H9 (cell line): ENCODE data around the gene IQCE. TPM values are rescaled to one million over a fixed set of nuclear protein-coding genes. Genes with fewer than 3 reads are reported as not detected.
A peak's percentile ranks its signal among the peaks of the same experiment; 100 is the strongest.

Experiments
- DNase-seq: peaks from one replicate; pipeline ENCODE4 v3.0.0-alpha.2; 2017
- H2AFZ ChIP-seq: one replicate; pipeline ENCODE4 v1.6.1; 2013; ENCODE audit warnings: mild to moderate bottlenecking, low read length, control low read depth, moderate library complexity
- H2AK5ac ChIP-seq: 2 replicates; pipeline ENCODE4 v1.6.1; 2013; ENCODE audit warnings: low read length, control low read depth, mixed read lengths; ENCODE audit not compliant: insufficient read length
- H2BK120ac ChIP-seq: one replicate; pipeline ENCODE4 v1.6.1; 2013; ENCODE audit warnings: low read depth, mild to moderate bottlenecking, low read length, control low read depth, inconsistent platforms; ENCODE audit not compliant: poor library complexity, severe bottlenecking
- H2BK12ac ChIP-seq: 2 replicates; pipeline ENCODE4 v1.6.1; 2013; ENCODE audit warnings: low read length, control low read depth, mixed read lengths, low read depth; ENCODE audit not compliant: insufficient read length
- H2BK15ac ChIP-seq: 2 replicates; pipeline ENCODE4 v1.6.1; 2013; ENCODE audit warnings: low read depth, low read length, control low read depth
- H2BK20ac ChIP-seq: one replicate; pipeline ENCODE4 v1.6.1; 2013; ENCODE audit warnings: low read depth, mild to moderate bottlenecking, low read length, control low read depth, inconsistent platforms; ENCODE audit not compliant: poor library complexity, severe bottlenecking
- H2BK5ac ChIP-seq: 2 replicates; pipeline ENCODE4 v1.6.1; 2013; ENCODE audit warnings: low read length, control low read depth, mixed read lengths; ENCODE audit not compliant: insufficient read length
- H3K14ac ChIP-seq: 2 replicates; pipeline ENCODE4 v1.6.1; 2013; ENCODE audit warnings: low read length, control low read depth; ENCODE audit not compliant: insufficient read depth
- H3K18ac ChIP-seq: 2 replicates; pipeline ENCODE4 v1.6.1; 2013; ENCODE audit warnings: low read depth, mild to moderate bottlenecking, mixed read lengths, low read length, control low read depth; ENCODE audit not compliant: insufficient read length
- H3K23ac ChIP-seq: 2 replicates; pipeline ENCODE4 v1.6.1; 2013; ENCODE audit warnings: low read length, control low read depth, mixed read lengths, low read depth; ENCODE audit not compliant: insufficient read length
- H3K23me2 ChIP-seq: 2 replicates; pipeline ENCODE4 v1.6.1; 2013; ENCODE audit warnings: low read depth, mild to moderate bottlenecking, mixed read lengths, low read length, control low read depth; ENCODE audit not compliant: insufficient read length, poor library complexity, severe bottlenecking
- H3K27ac ChIP-seq: 2 replicates; pipeline ENCODE4 v1.5.1; 2013; ENCODE audit warnings: low read length, control low read depth, mixed read lengths, low read depth; ENCODE audit not compliant: insufficient read length
- H3K27me3 ChIP-seq: 2 replicates; pipeline ENCODE4 v1.6.1; 2013; ENCODE audit warnings: low read length, control low read depth, inconsistent platforms; ENCODE audit not compliant: insufficient read depth
- H3K4ac ChIP-seq: 2 replicates; pipeline ENCODE4 v1.6.1; 2013; ENCODE audit warnings: low read depth, mild to moderate bottlenecking, control low read depth, inconsistent platforms, low read length, moderate library complexity
- H3K4me1 ChIP-seq: 2 replicates; pipeline ENCODE4 v1.6.1; 2013; ENCODE audit warnings: low read length, control low read depth, inconsistent platforms; ENCODE audit not compliant: insufficient read depth
- H3K4me2 ChIP-seq: 2 replicates; pipeline ENCODE4 v1.6.1; 2013; ENCODE audit warnings: low read length, control low read depth, mixed read lengths; ENCODE audit not compliant: insufficient read length, insufficient read depth
- H3K56ac ChIP-seq: 2 replicates; pipeline ENCODE4 v1.6.1; 2013; ENCODE audit warnings: low read depth, mild to moderate bottlenecking, mixed read lengths, low read length, control low read depth; ENCODE audit not compliant: insufficient read length
- H3K79me1 ChIP-seq: 2 replicates; pipeline ENCODE4 v1.6.1; 2013; ENCODE audit warnings: low read depth, mild to moderate bottlenecking, moderate library complexity, low read length, control low read depth, inconsistent platforms; ENCODE audit not compliant: insufficient read depth, poor library complexity, severe bottlenecking
- H3K79me2 ChIP-seq: 2 replicates; pipeline ENCODE4 v1.6.1; 2013; ENCODE audit warnings: low read length, control low read depth, inconsistent platforms; ENCODE audit not compliant: insufficient read depth
- H3K9ac ChIP-seq: 2 replicates; pipeline ENCODE4 v1.6.1; 2013; ENCODE audit warnings: low read length, control low read depth, mixed read lengths; ENCODE audit not compliant: insufficient read length; ENCODE audit errors: extremely low read depth
- H3K9me3 ChIP-seq: one replicate; pipeline ENCODE4 v1.6.1; 2013; ENCODE audit warnings: low read depth, low read length, inconsistent platforms; ENCODE audit not compliant: control insufficient read depth
- H3T11ph ChIP-seq: one replicate; pipeline ENCODE4 v1.6.1; 2013; ENCODE audit warnings: mild to moderate bottlenecking, low read length, control low read depth, inconsistent platforms
- H4K20me1 ChIP-seq: one replicate; pipeline ENCODE4 v1.6.1; 2013; ENCODE audit not compliant: control insufficient read depth, insufficient read length, insufficient read depth
- H4K5ac ChIP-seq: 2 replicates; pipeline ENCODE4 v1.6.1; 2013; ENCODE audit warnings: low read depth, mild to moderate bottlenecking, mixed read lengths, low read length, control low read depth; ENCODE audit not compliant: insufficient read length
- H4K8ac ChIP-seq: replicated peaks from 2 replicates; pipeline ENCODE4 v1.6.1; 2013; ENCODE audit warnings: low read length, control low read depth, mixed read lengths, low read depth; ENCODE audit not compliant: insufficient read length
- H4K91ac ChIP-seq: 2 replicates; pipeline ENCODE4 v1.6.1; 2013; ENCODE audit warnings: low read depth, mild to moderate bottlenecking, moderate library complexity, mixed read lengths, low read length, control low read depth; ENCODE audit not compliant: insufficient read length
- H3K27ac Mint-ChIP-seq, 3 experiments: 2 replicates in 2 of 3; 3 replicates in 1 of 3; pipeline ENCODE4 v1.8.0; 2020 to 2021; ENCODE audit warnings: mixed read lengths in 3 of 3, mild to moderate bottlenecking in 1 of 3, moderate library complexity in 1 of 3
- H3K27me3 Mint-ChIP-seq: 2 replicates; pipeline ENCODE4 v1.8.0; 2021; ENCODE audit warnings: low read depth, mild to moderate bottlenecking, moderate library complexity, mixed read lengths
- H3K36me3 Mint-ChIP-seq, 3 experiments: 2 replicates in 2 of 3; 3 replicates in 1 of 3; pipeline ENCODE4 v1.8.0; 2020 to 2021; ENCODE audit warnings: low read depth in 3 of 3, mixed read lengths in 3 of 3; ENCODE audit not compliant: insufficient read depth in 1 of 3
- H3K4me1 Mint-ChIP-seq, 2 experiments: 2 replicates each; pipeline ENCODE4 v1.8.0; 2020; ENCODE audit warnings: mixed read lengths in 2 of 2
- H3K4me3 Mint-ChIP-seq, 2 experiments: 2 replicates in 1 of 2; 3 replicates in 1 of 2; pipeline ENCODE4 v1.8.0; 2020 to 2021; ENCODE audit warnings: mild to moderate bottlenecking in 2 of 2, mixed read lengths in 2 of 2, moderate library complexity in 1 of 2
- H3K9me3 Mint-ChIP-seq, 2 experiments: 2 replicates in 1 of 2; 3 replicates in 1 of 2; pipeline ENCODE4 v1.8.0; 2020; ENCODE audit warnings: mild to moderate bottlenecking in 2 of 2, mixed read lengths in 2 of 2, moderate library complexity in 1 of 2
- WGBS: extraction: QIAGEN DNeasy Blood & Tissue Kit; methylation state at CpG from one replicate; pipeline ENCODE4 v1.1.7; 2013; ENCODE audit warnings: missing lambda C conversion rate, low lambda C conversion rate, mixed read lengths; ENCODE audit not compliant: insufficient read length; ENCODE audit errors: extremely low coverage; 5-methylcytosine and 5-hydroxymethylcytosine counted together
- total RNA-seq: library from RNA; stranded (reverse); gene quantifications from 2 replicates; pipeline ENCODE4 v1.2.1, GENCODE V29; 2021
- TF ChIP-seq, protein P1 (sequence below): fragments of 200-600 bp; sonication (generic); conservative IDR thresholded peaks from 3 replicates; pipeline ENCODE4 v1.8.0; 2021; ENCODE audit warnings: antibody characterized with exemption, mild to moderate bottlenecking

The IQCE gene
- total RNA-seq, 1 experiment from 2014 or later, result 7.0 TPM

DNA sequence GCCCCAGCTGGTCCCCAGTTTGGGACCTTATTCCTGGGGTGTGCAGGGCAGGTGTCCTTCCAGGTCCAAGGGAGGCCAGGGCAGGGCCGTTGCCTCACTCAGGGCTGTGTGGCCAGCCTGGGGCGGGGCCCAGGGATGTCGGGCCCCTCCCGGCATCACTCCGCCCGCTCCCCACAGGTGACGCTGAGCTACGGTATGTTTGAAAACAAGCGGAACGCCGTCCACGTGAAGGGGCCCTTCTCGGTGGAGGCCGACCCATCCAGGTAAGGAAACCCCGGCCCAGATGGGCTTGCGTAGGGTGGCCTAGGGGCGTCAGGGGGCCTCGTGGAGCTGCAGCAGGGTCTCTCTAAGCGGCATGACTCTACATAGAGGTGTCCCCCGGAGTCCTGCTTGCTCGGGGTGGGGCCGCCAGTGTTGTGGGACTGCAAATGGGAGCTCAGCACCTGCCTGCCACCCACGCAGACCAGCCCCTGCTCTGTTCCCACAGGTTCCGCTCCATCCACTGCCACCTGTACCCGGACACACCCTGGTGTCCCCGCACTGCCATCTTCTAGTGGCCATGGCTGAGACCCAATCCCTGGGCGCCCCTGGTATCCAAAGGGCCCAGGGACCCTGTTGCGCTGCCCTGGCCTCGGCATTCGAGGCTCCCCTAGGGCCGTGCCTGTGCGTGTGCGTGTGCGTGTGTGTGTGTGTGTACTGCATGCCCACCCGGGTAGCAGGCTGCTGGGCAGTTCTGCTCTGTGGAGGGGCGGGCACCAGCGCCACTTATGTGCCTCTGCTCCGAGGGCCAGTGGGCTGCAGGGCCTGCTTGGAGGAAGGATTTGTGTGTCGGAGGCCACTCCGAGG lies 31.9 kb upstream of the IQCE start:
- H3K4me2 ChIP-seq, result no peak overlapping the region

More for the DNA sequence above, 31.9 kb upstream of the IQCE start:
- H2AK5ac ChIP-seq, result no peak overlapping the region
- no peak overlapping the region for H3K14ac ChIP-seq
- H3K9ac ChIP-seq, result no peak overlapping the region
- no peak overlapping the region for H2AFZ ChIP-seq
- Mint-ChIP-seq H3K9me3 (no peaks in the 10 kb centered on the region), H3K36me3 (peaks cover 0 to 30% (median 28%) of the 10 kb centered on the region in 3 experiments; a peak in 6 of 7 replicates), H3K4me3 (no peak overlapping the region), H3K27ac (peak overlapping the region in 2 of 3 experiments; percentile 34 to 91; a peak in 2 of 7 replicates), H3K4me1 (peaks cover 38 to 49% of the 10 kb centered on the region in 2 experiments), H3K27me3 (no peaks in the 10 kb centered on the region)
- H2BK120ac ChIP-seq, result no peak overlapping the region
- no peak overlapping the region for H2BK15ac ChIP-seq
- no peak overlapping the region for H3K23ac ChIP-seq
- TF ChIP-seq, protein P1, sequence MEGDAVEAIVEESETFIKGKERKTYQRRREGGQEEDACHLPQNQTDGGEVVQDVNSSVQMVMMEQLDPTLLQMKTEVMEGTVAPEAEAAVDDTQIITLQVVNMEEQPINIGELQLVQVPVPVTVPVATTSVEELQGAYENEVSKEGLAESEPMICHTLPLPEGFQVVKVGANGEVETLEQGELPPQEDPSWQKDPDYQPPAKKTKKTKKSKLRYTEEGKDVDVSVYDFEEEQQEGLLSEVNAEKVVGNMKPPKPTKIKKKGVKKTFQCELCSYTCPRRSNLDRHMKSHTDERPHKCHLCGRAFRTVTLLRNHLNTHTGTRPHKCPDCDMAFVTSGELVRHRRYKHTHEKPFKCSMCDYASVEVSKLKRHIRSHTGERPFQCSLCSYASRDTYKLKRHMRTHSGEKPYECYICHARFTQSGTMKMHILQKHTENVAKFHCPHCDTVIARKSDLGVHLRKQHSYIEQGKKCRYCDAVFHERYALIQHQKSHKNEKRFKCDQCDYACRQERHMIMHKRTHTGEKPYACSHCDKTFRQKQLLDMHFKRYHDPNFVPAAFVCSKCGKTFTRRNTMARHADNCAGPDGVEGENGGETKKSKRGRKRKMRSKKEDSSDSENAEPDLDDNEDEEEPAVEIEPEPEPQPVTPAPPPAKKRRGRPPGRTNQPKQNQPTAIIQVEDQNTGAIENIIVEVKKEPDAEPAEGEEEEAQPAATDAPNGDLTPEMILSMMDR, result no peak
- H2BK20ac ChIP-seq, result no peak overlapping the region
- H4K91ac ChIP-seq, result no peak overlapping the region
- H3K4me1 ChIP-seq, result no peaks in the 10 kb centered on the region; the same call in 1 of the 2 replicates
- H3K9me3 ChIP-seq, result no peaks in the 10 kb centered on the region
- no peak overlapping the region for H2BK5ac ChIP-seq
- no peak overlapping the region for H3K27ac ChIP-seq
- H2BK12ac ChIP-seq, result no peak overlapping the region
- DNase-seq, result no peak
- H3K23me2 ChIP-seq, result no peaks in the 10 kb centered on the region
- H4K20me1 ChIP-seq, result no peaks in the 10 kb centered on the region
- H4K8ac ChIP-seq, result no peak overlapping the region
- H3K79me1 ChIP-seq, result no peaks in the 10 kb centered on the region
- no peak overlapping the region for H4K5ac ChIP-seq
- no peak overlapping the region for H3T11ph ChIP-seq
- no peaks in the 10 kb centered on the region for H3K79me2 ChIP-seq
- H3K18ac ChIP-seq, result no peak overlapping the region
- no CpG with 5 or more reads among the region's 40 CpGs for WGBS
- no peaks in the 10 kb centered on the region for H3K27me3 ChIP-seq
- no peak overlapping the region for H3K56ac ChIP-seq
- H3K4ac ChIP-seq, result no peak overlapping the region
